GM21423 (cell line): Measurements from ENCODE around the gene GAL3ST2.
"Not testable (repeated sequence)": the region's sequence is repeated elsewhere in the genome, so short reads cannot be mapped to it uniquely, and the experiment has no call there.

Experiments used
- ATAC-seq: cut with Tn5 transposase; IDR thresholded peaks from one replicate; pipeline ENCODE4 v1.9.1; 2021; ENCODE audit warnings: mild to moderate bottlenecking, moderate library complexity; ENCODE audit not compliant: unreplicated experiment

The GAL3ST2 gene

GRCh38 chr2:241806217-241806616 lies 29.6 kb downstream of the GAL3ST2 start:
- ATAC-seq = not testable (repeated sequence)

GRCh38 chr2:241808051-241808720 lies 31.6 kb downstream of the GAL3ST2 start:
- ATAC-seq = no peak

GRCh38 chr2:241808721-241809382 lies 32.2 kb downstream of the GAL3ST2 start, which contains the start of gene NEU4:
Gene NEU4 (plus strand): TSS chr2:241809193. CDS start chr2:241814485, 5,292 bp downstream.
- ATAC-seq = no peak

GRCh38 chr2:241809383-241810306 lies 33.0 kb downstream of the GAL3ST2 start:
- no peak for ATAC-seq

- no peak for ATAC-seq
Observed at GRCh38 chr2:241810307-241811200, 33.9 kb downstream of the GAL3ST2 start.

GRCh38 chr2:241811201-241811951 lies 34.8 kb downstream of the GAL3ST2 start:
- no peak for ATAC-seq

GRCh38 chr2:241811952-241812729 lies 35.5 kb downstream of the GAL3ST2 start:
- ATAC-seq = no peak

- ATAC-seq = no peak
Observed at GRCh38 chr2:241812730-241813643, 36.4 kb downstream of the GAL3ST2 start.

GRCh38 chr2:241813644-241814392 lies 37.2 kb downstream of the GAL3ST2 start:
- ATAC-seq = no peak

GRCh38 chr2:241814393-241814642 lies 37.7 kb downstream of the GAL3ST2 start:
- ATAC-seq = no peak

- ATAC-seq = no peak
Observed at GRCh38 chr2:241814643-241815476, 38.2 kb downstream of the GAL3ST2 start.

- no peak for ATAC-seq
Observed at GRCh38 chr2:241815477-241816430, 39.1 kb downstream of the GAL3ST2 start.

GRCh38 chr2:241816431-241817121 lies 40.0 kb downstream of the GAL3ST2 start:
- no peak for ATAC-seq

GRCh38 chr2:241817126-241817820 lies 40.7 kb downstream of the GAL3ST2 start:
- no peak for ATAC-seq
